HG03432 (cell line): Measurements from ENCODE around the gene MANEA.
A peak's percentile ranks its signal among the peaks of the same experiment; 100 is the strongest.
"Not testable (repeated sequence)": the region's sequence is repeated elsewhere in the genome, so short reads cannot be mapped to it uniquely, and the experiment has no call there.

Source experiments
- ATAC-seq: cut with Tn5 transposase; IDR thresholded peaks from one replicate; pipeline ENCODE4 v1.9.1; 2021; ENCODE audit warnings: mild to moderate bottlenecking, moderate library complexity; ENCODE audit not compliant: unreplicated experiment

MANEA gene

GRCh38 chr6:95577304-95578105, at the start of gene MANEA:
Gene MANEA (plus strand): TSS chr6:95577535. CDS start chr6:95586440, 8,905 bp downstream.
- ATAC-seq, result peak; percentile 87

GRCh38 chr6:95529762-95530161, 47.6 kb upstream of the MANEA start:
- no peak for ATAC-seq

- no peak for ATAC-seq
These were observed 47.0 kb upstream of the MANEA start for GRCh38 chr6:95530176-95530819.

- no peak for ATAC-seq
These were observed 33.5 kb upstream of the MANEA start for GRCh38 chr6:95543798-95544197.

- no peak for ATAC-seq
These were observed 32.7 kb upstream of the MANEA start for GRCh38 chr6:95544517-95545225.

GRCh38 chr6:95545226-95545625, 32.1 kb upstream of the MANEA start:
- no peak for ATAC-seq

- no peak for ATAC-seq
These were observed 31.6 kb upstream of the MANEA start for GRCh38 chr6:95545686-95546085.

- no peak for ATAC-seq
These were observed 31.2 kb upstream of the MANEA start for GRCh38 chr6:95546148-95546547.

- ATAC-seq, result no peak
These were observed 30.3 kb upstream of the MANEA start for GRCh38 chr6:95547043-95547442.

- ATAC-seq, result no peak
These were observed 29.0 kb upstream of the MANEA start for GRCh38 chr6:95548188-95548786.

- no peak for ATAC-seq
These were observed 25.5 kb upstream of the MANEA start for GRCh38 chr6:95551678-95552324.

GRCh38 chr6:95553880-95554279, 23.5 kb upstream of the MANEA start:
- no peak for ATAC-seq

GRCh38 chr6:95560956-95561355, 16.4 kb upstream of the MANEA start:
- ATAC-seq, result not testable (repeated sequence)

- no peak for ATAC-seq
These were observed 7.8 kb upstream of the MANEA start for GRCh38 chr6:95569560-95569959.

- ATAC-seq, result no peak
These were observed 5.2 kb upstream of the MANEA start for GRCh38 chr6:95572098-95572497.

GRCh38 chr6:95574811-95575210, 2.5 kb upstream of the MANEA start:
- ATAC-seq, result no peak

- ATAC-seq, result peak; percentile 28
These were observed 927 bp upstream of the MANEA start for GRCh38 chr6:95576218-95576997.

- no peak for ATAC-seq
These were observed 384 bp upstream of the MANEA start for GRCh38 chr6:95576998-95577303.

GRCh38 chr6:95578106-95578410, 723 bp downstream of the MANEA start:
- ATAC-seq, result peak; percentile 16

GRCh38 chr6:95581073-95581472, 3.7 kb downstream of the MANEA start:
- ATAC-seq, result no peak
